Upper lobe of left lung (tissue), 6 donors: ENCODE data around the gene SFXN5. TPM values are rescaled to one million over a fixed set of nuclear protein-coding genes. Genes with fewer than 3 reads are reported as not detected.

Experiments used
- ATAC-seq, 2 donors: fragments of 200-7000 bp; cut with Tn5 transposase; one replicate each; pipeline ENCODE4 v1.9.1; 2022; ENCODE audit warnings: mild to moderate bottlenecking in 2 of 2, moderate library complexity in 2 of 2; ENCODE audit not compliant: low FRiP score in 2 of 2
- DNase-seq, 2 donors: peaks; one replicate each; pipeline ENCODE4 v3.0.0-alpha.2; 2019 to 2020
- H3K27ac ChIP-seq, 4 donors: fragments of 200-600 bp; sonication (generic); one replicate each; pipeline ENCODE4 v1.5.1; 2016 to 2019
- H3K27me3 ChIP-seq, 4 donors: fragments of 200-600 bp; sonication (generic); one replicate each; pipeline ENCODE4 v1.5.1; 2017 to 2019
- H3K36me3 ChIP-seq, 4 donors: fragments of 200-600 bp; sonication (generic); one replicate each; pipeline ENCODE4 v1.5.1; 2016 to 2019
- H3K4me1 ChIP-seq, 4 donors: fragments of 200-600 bp; sonication (generic); one replicate each; pipeline ENCODE4 v1.5.1; 2018 to 2019
- H3K4me3 ChIP-seq, 4 donors: fragments of 200-600 bp; sonication (generic); one replicate each; pipeline ENCODE4 v1.5.1; 2017 to 2019; ENCODE audit warnings: mild to moderate bottlenecking in 2 of 4, moderate library complexity in 1 of 4
- H3K9me3 ChIP-seq, 4 donors: fragments of 200-600 bp; sonication (generic); one replicate each; pipeline ENCODE4 v1.5.1; 2018 to 2019
- EP300 ChIP-seq, 4 donors: sonication (generic); formaldehyde crosslinking; IDR thresholded peaks; one replicate each; pipeline ENCODE4 v1.5.1; 2017; ENCODE audit warnings: antibody characterized with exemption in 4 of 4, control low read depth in 2 of 4
- POLR2A ChIP-seq, 4 donors: fragments of 450-650 bp; IDR thresholded peaks; one replicate each; pipeline ENCODE4 v1.5.1; 2016 to 2017; ENCODE audit warnings: antibody characterized with exemption in 4 of 4, mild to moderate bottlenecking in 2 of 4
- POLR2AphosphoS5 ChIP-seq, 2 donors: sonication (generic); formaldehyde crosslinking; IDR thresholded peaks; one replicate each; pipeline ENCODE4 v1.5.1; 2017; ENCODE audit warnings: antibody characterized with exemption in 2 of 2
- WGBS, 2 donors: methylation state at CpG; one replicate each; pipeline ENCODE4 v1.1.5; 2017 to 2018; 5-methylcytosine and 5-hydroxymethylcytosine counted together
- total RNA-seq, 6 donors: library from RNA; depleted of rRNA in 4 of 6; stranded (reverse); fragments of >200 nt in 4 of 6; gene quantifications; one replicate each; pipeline versions ENCODE4 v1.1.0 to v1.2.1, GENCODE V29; 2016 to 2021
- TF ChIP-seq, protein P1 (sequence below), 6 experiments: fragments of 450-650 bp in 4 of 6; fragments of 200-600 bp in 2 of 6; sonication (generic) in 2 of 6; IDR thresholded peaks; one replicate each; pipeline ENCODE4 v1.5.1; 2016 to 2019; ENCODE audit warnings: antibody characterized with exemption in 6 of 6
- donor health status: DM: no; HTN: no; CAD: no; lungs with moderate emphysema.
- donor health status: DM: no; HTN: yes; CAD: no; lungs with severe emphysema.

SFXN5 gene
- total RNA-seq, 6 donors from 2014 or later: 10.8 to 44.0 (median 13.7) TPM

DNA sequence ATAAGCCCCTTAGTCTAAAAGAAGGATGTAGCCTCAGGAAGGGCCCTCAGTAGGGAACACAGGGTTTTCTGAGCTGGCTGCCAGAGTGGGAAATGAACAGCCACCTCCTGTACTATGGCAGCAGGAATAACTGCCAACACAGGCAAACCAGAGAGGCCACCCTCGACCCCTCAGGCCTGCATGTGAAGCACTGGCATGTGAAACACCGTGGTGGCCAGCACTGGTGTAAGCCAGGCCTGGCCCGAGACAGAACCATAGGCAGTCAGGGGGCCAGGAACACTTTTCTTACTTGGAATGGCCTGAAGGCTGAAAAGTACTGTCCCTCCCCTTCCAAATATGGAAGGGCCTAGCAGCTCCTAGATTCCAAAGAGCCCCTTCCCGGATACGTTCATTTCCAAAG is 28.2 kb downstream of the SFXN5 start:
- TF ChIP-seq POLR2A (IDR thresholded peaks at IDR 0.05) (no peak), POLR2AphosphoS5 (IDR thresholded peaks at IDR 0.05) (no peak), EP300 (IDR thresholded peaks at IDR 0.05) (no peak)
- TF ChIP-seq, protein P1, sequence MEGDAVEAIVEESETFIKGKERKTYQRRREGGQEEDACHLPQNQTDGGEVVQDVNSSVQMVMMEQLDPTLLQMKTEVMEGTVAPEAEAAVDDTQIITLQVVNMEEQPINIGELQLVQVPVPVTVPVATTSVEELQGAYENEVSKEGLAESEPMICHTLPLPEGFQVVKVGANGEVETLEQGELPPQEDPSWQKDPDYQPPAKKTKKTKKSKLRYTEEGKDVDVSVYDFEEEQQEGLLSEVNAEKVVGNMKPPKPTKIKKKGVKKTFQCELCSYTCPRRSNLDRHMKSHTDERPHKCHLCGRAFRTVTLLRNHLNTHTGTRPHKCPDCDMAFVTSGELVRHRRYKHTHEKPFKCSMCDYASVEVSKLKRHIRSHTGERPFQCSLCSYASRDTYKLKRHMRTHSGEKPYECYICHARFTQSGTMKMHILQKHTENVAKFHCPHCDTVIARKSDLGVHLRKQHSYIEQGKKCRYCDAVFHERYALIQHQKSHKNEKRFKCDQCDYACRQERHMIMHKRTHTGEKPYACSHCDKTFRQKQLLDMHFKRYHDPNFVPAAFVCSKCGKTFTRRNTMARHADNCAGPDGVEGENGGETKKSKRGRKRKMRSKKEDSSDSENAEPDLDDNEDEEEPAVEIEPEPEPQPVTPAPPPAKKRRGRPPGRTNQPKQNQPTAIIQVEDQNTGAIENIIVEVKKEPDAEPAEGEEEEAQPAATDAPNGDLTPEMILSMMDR (IDR thresholded peaks at IDR 0.05): no peak
- ATAC-seq: no peak
- H3K27me3 ChIP-seq: no peaks in the 10 kb centered on the region
- 82 to 84% methylated on average over 2 to 5 of the region's 5 CpGs for WGBS, 2 donors
- DNase-seq: no peak
- H3K4me3 ChIP-seq: no peak overlapping the region
- no peaks in the 10 kb centered on the region for H3K4me1 ChIP-seq
- no peaks in the 10 kb centered on the region for H3K9me3 ChIP-seq
- peaks cover 0 to 12% (median 0%) of the 10 kb centered on the region in 4 donors for H3K36me3 ChIP-seq
- no peak overlapping the region for H3K27ac ChIP-seq

DNA sequence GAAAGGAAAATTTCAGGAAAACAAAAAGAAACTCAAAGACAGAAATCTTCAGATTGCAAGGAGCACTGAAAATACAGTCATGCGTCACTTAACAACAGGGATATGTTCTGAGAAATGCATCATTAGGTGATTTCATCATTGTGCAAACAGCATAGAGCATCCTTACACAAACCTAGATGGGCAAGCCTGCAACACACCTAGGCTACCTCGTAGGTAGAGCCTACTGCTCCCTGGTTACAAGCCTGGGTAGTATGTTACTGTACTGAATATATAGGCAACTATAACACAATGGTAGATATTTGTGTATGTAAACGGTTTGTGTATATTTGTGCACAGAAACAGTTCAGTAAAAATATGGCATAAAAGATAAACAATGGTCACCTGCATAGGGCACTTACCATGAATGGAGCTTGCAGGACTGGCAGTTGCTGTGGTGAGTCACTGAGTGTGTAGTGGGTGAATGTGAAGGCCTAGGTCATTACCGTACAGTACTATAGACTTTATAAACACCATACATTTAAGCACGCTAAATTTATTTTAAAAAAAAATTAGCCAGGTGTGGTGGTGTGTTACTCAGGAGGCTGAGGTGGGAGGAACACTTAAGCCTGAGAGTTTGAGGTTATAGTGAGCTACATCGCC is 33.4 kb downstream of the SFXN5 start:
- ATAC-seq: no peak
- 89 to 91% methylated on average over 6 of the region's 6 CpGs for WGBS, 2 donors
- peaks cover 0 to 4% (median 1%) of the 10 kb centered on the region in 4 donors for H3K4me1 ChIP-seq

DNA sequence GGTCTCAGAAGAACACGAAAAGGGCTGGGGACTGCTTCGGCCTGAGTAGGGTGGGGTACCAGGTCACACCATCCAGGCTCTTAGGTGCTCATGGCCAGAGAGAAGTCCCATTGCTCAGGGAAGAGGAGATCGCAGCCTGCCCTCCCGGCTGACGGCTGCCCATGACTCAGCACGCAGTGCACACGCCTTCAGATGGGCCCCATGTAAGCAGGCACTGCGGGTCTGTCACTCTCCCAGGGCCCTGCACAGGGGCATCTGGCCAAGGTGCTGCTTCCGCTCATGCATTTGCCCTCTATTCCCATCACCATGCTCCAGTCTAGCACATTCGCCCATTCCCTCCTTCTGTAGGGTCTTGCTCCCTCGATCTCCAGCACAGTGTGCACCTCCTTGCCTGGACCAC is 34.7 kb downstream of the SFXN5 start:
- H3K36me3 ChIP-seq: peaks cover 0 to 12% (median 1%) of the 10 kb centered on the region in 4 donors
- TF ChIP-seq EP300 (IDR thresholded peaks at IDR 0.05): no peak
- no peak for TF ChIP-seq POLR2A (IDR thresholded peaks at IDR 0.05)
- no peak for TF ChIP-seq POLR2AphosphoS5 (IDR thresholded peaks at IDR 0.05)
- TF ChIP-seq, protein P1 (IDR thresholded peaks at IDR 0.05): no peak
- no peak overlapping the region for H3K4me3 ChIP-seq
- WGBS, 2 donors: 86 to 93% methylated on average over 8 to 11 of the region's 11 CpGs
- H3K4me1 ChIP-seq: peaks cover 0 to 10% (median 1%) of the 10 kb centered on the region in 4 donors
- ATAC-seq (no peak), DNase-seq (no peak)
- H3K27ac ChIP-seq: no peak overlapping the region
- no peaks in the 10 kb centered on the region for H3K27me3 ChIP-seq
- H3K9me3 ChIP-seq: no peaks in the 10 kb centered on the region

More for the DNA sequence above, 33.4 kb downstream of the SFXN5 start:
- TF ChIP-seq POLR2AphosphoS5 (IDR thresholded peaks at IDR 0.05) (no peak), EP300 (IDR thresholded peaks at IDR 0.05) (no peak), POLR2A (IDR thresholded peaks at IDR 0.05) (no peak)
- TF ChIP-seq, protein P1 (IDR thresholded peaks at IDR 0.05): no peak
- no peak overlapping the region for H3K4me3 ChIP-seq
- no peaks in the 10 kb centered on the region for H3K9me3 ChIP-seq
- H3K36me3 ChIP-seq: peaks cover 0 to 12% (median 1%) of the 10 kb centered on the region in 4 donors
- no peak for DNase-seq
- H3K27ac ChIP-seq: no peak overlapping the region
- H3K27me3 ChIP-seq: no peaks in the 10 kb centered on the region

DNA sequence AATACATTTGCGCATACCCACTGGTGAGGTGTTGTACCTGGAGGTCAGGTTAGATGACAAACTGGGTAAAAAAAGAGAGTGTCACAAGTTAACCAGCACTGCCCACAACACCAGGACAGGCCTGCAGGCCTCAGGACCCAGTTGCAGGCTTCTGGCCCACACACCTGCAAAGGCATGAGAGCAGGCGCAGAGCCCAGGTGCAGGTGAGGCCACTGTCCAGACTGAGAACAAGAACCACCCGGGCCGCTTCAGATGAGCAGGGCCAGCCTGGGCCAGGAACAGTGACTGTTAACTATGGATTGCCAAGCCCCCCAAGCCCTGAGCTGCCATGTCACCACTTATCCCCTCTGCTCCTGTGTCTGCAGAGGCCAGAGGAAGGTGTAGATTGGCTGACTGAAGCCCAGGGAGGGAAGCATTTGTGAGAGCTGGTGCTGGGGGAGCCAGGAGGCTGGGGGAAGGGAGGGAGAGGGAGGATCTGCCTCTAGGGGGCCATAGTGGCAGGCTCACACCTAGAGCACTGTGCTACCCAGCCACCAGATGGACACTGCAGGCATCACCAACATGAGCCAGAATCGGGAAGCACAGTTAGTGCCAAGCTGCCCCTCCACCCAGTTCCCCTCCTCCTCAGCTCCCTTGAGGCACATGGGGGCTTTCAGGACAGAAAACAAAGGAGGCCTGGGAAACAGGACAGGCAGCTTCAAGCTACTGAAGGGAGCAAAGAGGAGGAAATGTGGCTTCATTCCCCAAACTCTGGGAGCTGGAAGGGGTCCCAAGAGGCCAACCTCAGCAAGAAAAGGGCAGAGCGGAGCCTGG is 35.4 kb downstream of the SFXN5 start:
- no peak for TF ChIP-seq POLR2AphosphoS5 (IDR thresholded peaks at IDR 0.05)
- TF ChIP-seq POLR2A (IDR thresholded peaks at IDR 0.05): no peak
- no peak for TF ChIP-seq EP300 (IDR thresholded peaks at IDR 0.05)
- TF ChIP-seq, protein P1 (IDR thresholded peaks at IDR 0.05): no peak
- no peak overlapping the region for H3K4me3 ChIP-seq
- H3K4me1 ChIP-seq: peaks cover 0 to 10% (median 1%) of the 10 kb centered on the region in 4 donors
- 87 to 92% methylated on average over 6 of the region's 6 CpGs for WGBS, 2 donors
- no peaks in the 10 kb centered on the region for H3K27me3 ChIP-seq
- ATAC-seq (no peak), DNase-seq (no peak)
- H3K9me3 ChIP-seq: no peaks in the 10 kb centered on the region
- peaks cover 0 to 10% (median 1%) of the 10 kb centered on the region in 4 donors for H3K36me3 ChIP-seq
- H3K27ac ChIP-seq: no peak overlapping the region
